ENCODE results near the gene ZNF573. TPM values are rescaled to one million over a fixed set of nuclear protein-coding genes. Genes with fewer than 3 reads are reported as not detected.

Gene ZNF573
- total and polyA plus RNA-seq, 2 donors (not counting 3 experiments of a cell fraction or from before 2014, with no cell fraction given), result 1.4 to 6.3 TPM

DNA sequence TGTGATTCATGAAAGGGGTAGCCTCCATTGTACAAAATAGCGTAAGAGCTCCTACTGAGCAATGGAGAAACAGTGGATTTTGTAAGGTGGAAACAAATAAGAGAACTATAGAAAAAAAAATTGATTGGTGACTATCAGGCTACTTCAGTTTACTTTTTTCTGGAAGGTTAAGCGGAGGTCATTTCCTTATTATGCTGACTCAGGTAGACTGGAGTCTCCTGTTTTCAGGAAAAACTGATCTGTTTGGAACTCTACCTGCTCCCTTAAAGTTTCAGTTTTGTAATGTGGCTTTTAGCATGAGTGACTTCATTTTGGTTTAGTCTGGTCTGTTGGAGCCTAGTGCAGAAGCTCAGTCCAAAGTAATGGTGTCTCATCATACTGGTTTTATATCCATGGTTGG is 63.2 kb downstream of the ZNF573 start:
- intact Hi-C loops (cut with micrococcal nuclease), result no loop called here
- no peak overlapping the region for H3K4me2 ChIP-seq (ENCODE audit: insufficient read depth, low read length)
- DNase-seq (ENCODE audit: low read depth, low spot score) (no peak), FAIRE-seq (no peak)
- H3K27ac ChIP-seq (ENCODE audit: insufficient read depth, low read depth, low read length), result no peak overlapping the region
- no peaks in the 10 kb centered on the region for H3K36me3 ChIP-seq (ENCODE audit: control insufficient read depth in 2 of 2, extremely low read depth in 1 of 2, insufficient read depth in 2 of 2, low read length in 2 of 2)
- TF ChIP-seq MYC (IDR thresholded peaks at IDR 0.05; ENCODE audit: low read depth, low read length) (no peak), POLR2A (IDR thresholded peaks at IDR 0.05; ENCODE audit: low read depth, low read length) (no peak), FOS (IDR thresholded peaks at IDR 0.05; ENCODE audit: borderline replicate concordance, insufficient read depth, low read length) (no peak), JUN (IDR thresholded peaks at IDR 0.05; ENCODE audit: borderline replicate concordance, insufficient read depth, insufficient read length, low read depth) (no peak), GATA2 (IDR thresholded peaks at IDR 0.05; ENCODE audit: insufficient read depth, insufficient read length, low read depth, low read length) (no peak), EZH2 (IDR thresholded peaks at IDR 0.05; ENCODE audit: borderline replicate concordance, low read depth, low read length, severe bottlenecking) (no peak), POLR2AphosphoS5 (IDR thresholded peaks at IDR 0.05; ENCODE audit: insufficient read depth, low read depth, low read length) (no peak)
- TF ChIP-seq, protein P1, sequence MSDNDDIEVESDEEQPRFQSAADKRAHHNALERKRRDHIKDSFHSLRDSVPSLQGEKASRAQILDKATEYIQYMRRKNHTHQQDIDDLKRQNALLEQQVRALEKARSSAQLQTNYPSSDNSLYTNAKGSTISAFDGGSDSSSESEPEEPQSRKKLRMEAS (IDR thresholded peaks at IDR 0.05; ENCODE audit: insufficient read depth, insufficient read length), result no peak
- TF ChIP-seq, protein P2, sequence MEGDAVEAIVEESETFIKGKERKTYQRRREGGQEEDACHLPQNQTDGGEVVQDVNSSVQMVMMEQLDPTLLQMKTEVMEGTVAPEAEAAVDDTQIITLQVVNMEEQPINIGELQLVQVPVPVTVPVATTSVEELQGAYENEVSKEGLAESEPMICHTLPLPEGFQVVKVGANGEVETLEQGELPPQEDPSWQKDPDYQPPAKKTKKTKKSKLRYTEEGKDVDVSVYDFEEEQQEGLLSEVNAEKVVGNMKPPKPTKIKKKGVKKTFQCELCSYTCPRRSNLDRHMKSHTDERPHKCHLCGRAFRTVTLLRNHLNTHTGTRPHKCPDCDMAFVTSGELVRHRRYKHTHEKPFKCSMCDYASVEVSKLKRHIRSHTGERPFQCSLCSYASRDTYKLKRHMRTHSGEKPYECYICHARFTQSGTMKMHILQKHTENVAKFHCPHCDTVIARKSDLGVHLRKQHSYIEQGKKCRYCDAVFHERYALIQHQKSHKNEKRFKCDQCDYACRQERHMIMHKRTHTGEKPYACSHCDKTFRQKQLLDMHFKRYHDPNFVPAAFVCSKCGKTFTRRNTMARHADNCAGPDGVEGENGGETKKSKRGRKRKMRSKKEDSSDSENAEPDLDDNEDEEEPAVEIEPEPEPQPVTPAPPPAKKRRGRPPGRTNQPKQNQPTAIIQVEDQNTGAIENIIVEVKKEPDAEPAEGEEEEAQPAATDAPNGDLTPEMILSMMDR (IDR thresholded peaks at IDR 0.05; ENCODE audit: extremely low read depth in 1 of 2, insufficient read depth in 1 of 2, low read depth in 1 of 2, low read length in 2 of 2), result no peak
- H3K9ac ChIP-seq (replicated peaks; ENCODE audit: extremely low read depth, insufficient read depth, low read length), result no peak overlapping the region
- H3K4me1 ChIP-seq (ENCODE audit: control insufficient read depth, extremely low read depth, insufficient read depth, low read length), result peaks cover 7% of the 10 kb centered on the region
- H2AFZ ChIP-seq (ENCODE audit: low read depth, low read length), result no peak overlapping the region
- ChIA-PET POLR2A (no interaction called here), CTCF (no interaction called here)
- H3K27me3 ChIP-seq (ENCODE audit: control insufficient read depth in 2 of 2, insufficient read depth in 2 of 2, low read length in 2 of 2), result no peaks in the 10 kb centered on the region
- H3K9me3 ChIP-seq (replicated peaks; ENCODE audit: control insufficient read depth, insufficient read depth, low read length), result no peaks in the 10 kb centered on the region
- no peaks in the 10 kb centered on the region for H3K79me2 ChIP-seq (ENCODE audit: control insufficient read depth, insufficient read depth, low read length)
- no peaks in the 10 kb centered on the region for H3K9me1 ChIP-seq (replicated peaks; ENCODE audit: control insufficient read depth, extremely low read depth, insufficient read depth, low read length)
- H4K20me1 ChIP-seq (replicated peaks; ENCODE audit: control insufficient read depth, extremely low read depth, insufficient read depth, low read length), result no peaks in the 10 kb centered on the region
- dilution Hi-C loops (cut with MboI; ENCODE audit: extremely low pct_ligation_motif_present, low sequenced_read_pairs), result no loop called here
- no peak overlapping the region for H3K4me3 ChIP-seq (replicated peaks in 1 of 3; ENCODE audit: insufficient read depth in 1 of 3, low read depth in 1 of 3, low read length in 3 of 3)
- no TSS peak for BruUV-seq (replicated peaks)
